ENCODE results near the gene ZFC3H1. TPM values are rescaled to one million over a fixed set of nuclear protein-coding genes. Genes with fewer than 3 reads are reported as not detected.

ZFC3H1 gene
- polyA plus RNA-seq, 1 experiment = 55.5 TPM

- Histone ChIP-seq H3K27ac (ENCODE audit: low read depth, low read length) (no peak overlapping the region), H3K9me3 (ENCODE audit: control insufficient read depth, insufficient read depth, low read length) (peaks cover 8% of the 10 kb centered on the region), H3K27me3 (ENCODE audit: control insufficient read depth, insufficient read depth, low read length) (no peaks in the 10 kb centered on the region), H3K4me3 (ENCODE audit: low read depth, low read length) (no peak overlapping the region)
- DNase-seq (ENCODE audit: low read depth, low spot score) = no peak
- CTCF ChIA-PET = interaction anchor here (1.1 kb wide), 1 partner anchor 16 kb away, joined by 8 read pairs; no protein-coding TSS in a partner anchor
- TF ChIP-seq CTCF (IDR thresholded peaks at IDR 0.05; ENCODE audit: low read depth, low read length) = no peak
- POLR2A ChIA-PET = no interaction called here
These were observed 11.0 kb downstream of the ZFC3H1 start for GRCh38 chr12:71652656-71653055.

GRCh38 chr12:71649401-71649800 lies 14.2 kb downstream of the ZFC3H1 start:
- TF ChIP-seq CTCF (IDR thresholded peaks at IDR 0.05; ENCODE audit: low read depth, low read length) = no peak
- Histone ChIP-seq H3K27me3 (ENCODE audit: control insufficient read depth, insufficient read depth, low read length) (no peaks in the 10 kb centered on the region), H3K27ac (ENCODE audit: low read depth, low read length) (no peak overlapping the region), H3K4me3 (ENCODE audit: low read depth, low read length) (no peak overlapping the region), H3K9me3 (ENCODE audit: control insufficient read depth, insufficient read depth, low read length) (peaks cover 8% of the 10 kb centered on the region)
- ChIA-PET CTCF (interaction anchor here (2.7 to 3.1 kb wide), 2 partner anchors 13 to 98 kb away, joined by 9 to 13 read pairs; no protein-coding TSS in a partner anchor), POLR2A (no interaction called here)
- DNase-seq (ENCODE audit: low read depth, low spot score) = no peak

GRCh38 chr12:71648537-71648936 lies 15.1 kb downstream of the ZFC3H1 start:
- no peak for TF ChIP-seq CTCF (IDR thresholded peaks at IDR 0.05; ENCODE audit: low read depth, low read length)
- Histone ChIP-seq H3K27me3 (ENCODE audit: control insufficient read depth, insufficient read depth, low read length) (no peaks in the 10 kb centered on the region), H3K9me3 (ENCODE audit: control insufficient read depth, insufficient read depth, low read length) (peaks cover 1% of the 10 kb centered on the region), H3K27ac (ENCODE audit: low read depth, low read length) (no peak overlapping the region), H3K4me3 (ENCODE audit: low read depth, low read length) (no peak overlapping the region)
- no peak for DNase-seq (ENCODE audit: low read depth, low spot score)
- POLR2A ChIA-PET = no interaction called here
- CTCF ChIA-PET = interaction anchor here (2.7 kb wide), 1 partner anchor 99 kb away, joined by 9 read pairs; no protein-coding TSS in a partner anchor

- no peak for DNase-seq (ENCODE audit: low read depth, low spot score)
- Histone ChIP-seq H3K27ac (ENCODE audit: low read depth, low read length) (no peak overlapping the region), H3K9me3 (ENCODE audit: control insufficient read depth, insufficient read depth, low read length) (no peaks in the 10 kb centered on the region), H3K4me3 (ENCODE audit: low read depth, low read length) (no peak overlapping the region), H3K27me3 (ENCODE audit: control insufficient read depth, insufficient read depth, low read length) (no peaks in the 10 kb centered on the region)
- ChIA-PET CTCF (interaction anchor here (0.8 to 3.8 kb wide), 5 partner anchors 10 to 200 kb away, joined by 3 to 39 read pairs (median 3); no protein-coding TSS in a partner anchor), POLR2A (interaction anchor here (0.9 kb wide), 1 partner anchor 40 kb away, joined by 3 read pairs; the partner anchor contains the start of gene TMEM19)
- no peak for TF ChIP-seq CTCF (IDR thresholded peaks at IDR 0.05; ENCODE audit: low read depth, low read length)
These were observed 17.1 kb downstream of the ZFC3H1 start for GRCh38 chr12:71646512-71646911.

GRCh38 chr12:71645268-71645667 lies 18.4 kb downstream of the ZFC3H1 start:
- H3K4me3 ChIP-seq (ENCODE audit: low read depth, low read length) = no peak overlapping the region
- DNase-seq (ENCODE audit: low read depth, low spot score) = no peak
- no peak for TF ChIP-seq CTCF (IDR thresholded peaks at IDR 0.05; ENCODE audit: low read depth, low read length)
- no peaks in the 10 kb centered on the region for H3K27me3 ChIP-seq (ENCODE audit: control insufficient read depth, insufficient read depth, low read length)
- CTCF ChIA-PET = interaction anchor here (0.6 to 3.8 kb wide), 4 partner anchors 9 to 198 kb away, joined by 3 to 39 read pairs (median 12); no protein-coding TSS in a partner anchor
- H3K9me3 ChIP-seq (ENCODE audit: control insufficient read depth, insufficient read depth, low read length) = no peaks in the 10 kb centered on the region
- POLR2A ChIA-PET = no interaction called here
- no peak overlapping the region for H3K27ac ChIP-seq (ENCODE audit: low read depth, low read length)

All from AG04450 (cell line).